Measurements from ENCODE around the gene LRFN4. TPM values are rescaled to one million over a fixed set of nuclear protein-coding genes. Genes with fewer than 3 reads are reported as not detected.

LRFN4 gene
- total and polyA plus RNA-seq, 2 of the 8 experiments (the other 6 are each of a cell fraction or from before 2014, with no cell fraction given), result 49.8 to 64.3 TPM

DNA sequence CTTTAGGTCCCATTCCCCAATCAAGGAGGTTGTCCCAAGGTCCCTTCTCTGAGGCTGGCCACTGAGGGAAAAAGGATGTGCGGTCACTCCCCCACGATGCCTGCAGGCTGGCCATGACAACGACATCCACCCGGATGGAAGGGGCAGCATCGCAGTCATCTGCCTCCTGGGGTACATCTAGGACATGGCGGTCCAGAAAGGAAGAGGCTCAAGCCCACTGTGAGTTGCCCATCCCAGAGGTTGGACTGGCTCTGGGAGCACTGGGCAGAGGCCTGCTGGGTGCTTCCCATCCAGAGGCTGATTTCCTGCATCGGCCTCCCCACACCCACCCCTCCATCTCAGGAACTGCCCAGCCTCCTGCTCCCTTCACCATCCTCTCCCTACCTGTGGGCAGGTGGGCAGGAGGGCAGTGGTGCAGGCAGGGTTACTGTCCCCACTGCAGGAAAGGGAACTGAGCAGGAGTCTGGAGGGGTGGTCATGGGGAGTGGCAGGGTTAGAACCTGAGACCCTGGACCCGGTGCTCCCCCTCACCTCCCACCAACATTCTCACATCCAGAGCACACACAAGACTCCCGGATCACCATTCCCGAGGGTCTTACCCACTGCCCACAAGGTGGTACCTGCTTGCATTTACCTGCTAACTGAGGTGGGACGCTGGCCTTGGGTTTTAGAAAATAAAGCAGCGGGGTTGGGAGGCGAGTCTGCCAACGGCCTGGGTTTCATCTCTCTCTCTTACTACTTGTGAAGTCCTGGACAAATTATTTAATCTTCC lies 9.2 kb upstream of the LRFN4 start:
- no peak overlapping the region for H3K14ac ChIP-seq (ENCODE audit: insufficient read length)
- H2BK12ac ChIP-seq (ENCODE audit: low read depth, low read length), result no peak overlapping the region
- 94% methylated on average over 14 of the region's 14 CpGs; no CpG with 5 or more reads in 1 of the 2 experiments for WGBS, 2 experiments (ENCODE audit: extremely low coverage in 1 of 2, insufficient coverage in 1 of 2, insufficient read length in 1 of 2, insufficient replicate concordance in 2 of 2, low coverage in 1 of 2, low lambda C conversion rate in 2 of 2, missing lambda C conversion rate in 1 of 2)
- peaks cover 4% of the 10 kb centered on the region; the same call in 1 of the 2 replicates for H3K23me2 ChIP-seq (ENCODE audit: low read depth, low read length)
- no peak overlapping the region for H4K8ac ChIP-seq (ENCODE audit: extremely low read depth, insufficient read depth, low read length)
- no peak overlapping the region for H3K4me3 ChIP-seq (ENCODE audit: extremely low read depth in 1 of 4, insufficient read depth in 2 of 4, low read depth in 3 of 4, low read length in 4 of 4)
- H3K27ac ChIP-seq (ENCODE audit: low read depth, low read length), result no peak overlapping the region
- no peak overlapping the region for H2BK5ac ChIP-seq (ENCODE audit: low read depth, low read length)
- H2BK120ac ChIP-seq (replicated peaks; ENCODE audit: low read depth, low read length), result no peak overlapping the region
- no peak overlapping the region for H2AK5ac ChIP-seq (ENCODE audit: low read depth, low read length)
- no peaks in the 10 kb centered on the region for H3K9me3 ChIP-seq (ENCODE audit: insufficient read depth in 2 of 2, low read depth in 1 of 2, low read length in 1 of 2)
- no peak overlapping the region for H3K23ac ChIP-seq (ENCODE audit: insufficient read length)
- no peak overlapping the region for H2BK20ac ChIP-seq (ENCODE audit: low read length)
- no peak overlapping the region for H4K91ac ChIP-seq (replicated peaks; ENCODE audit: insufficient read length, low read length)
- H3K18ac ChIP-seq (ENCODE audit: extremely low read depth, low read length), result no peak overlapping the region
- no peaks in the 10 kb centered on the region for H3K27me3 ChIP-seq (replicated peaks in 1 of 4; ENCODE audit: control insufficient read depth in 3 of 4, extremely low read depth in 1 of 4, insufficient read depth in 3 of 4, low read length in 3 of 4)
- DNase-seq (ENCODE audit: low read depth in 1 of 2, low spot score in 2 of 2) (no peak), FAIRE-seq (no peak)
- H3K56ac ChIP-seq (replicated peaks; ENCODE audit: insufficient read length, low read depth, low read length), result no peak overlapping the region
- no peak overlapping the region for H2AFZ ChIP-seq (ENCODE audit: low read length)
- no peak overlapping the region for H3K9ac ChIP-seq (replicated peaks in 1 of 4; ENCODE audit: extremely low read depth in 1 of 4, low read depth in 3 of 4, low read length in 3 of 4)
- H3K79me1 ChIP-seq (ENCODE audit: low read depth, low read length), result peaks cover 18% of the 10 kb centered on the region
- H3K36me3 ChIP-seq (ENCODE audit: control insufficient read depth in 2 of 4, insufficient read depth in 4 of 4, low read length in 3 of 4), result peaks cover 4 to 25% (median 14%) of the 10 kb centered on the region in 4 experiments; a peak in 7 of 8 replicates
- no peak overlapping the region for H2BK15ac ChIP-seq (ENCODE audit: low read length)
- H4K20me1 ChIP-seq (replicated peaks in 1 of 2; ENCODE audit: control insufficient read depth in 1 of 2, insufficient read depth in 2 of 2, low read length in 2 of 2), result peaks cover 4 to 10% of the 10 kb centered on the region in 2 experiments
- ChIA-PET CTCF (ENCODE audit: partially characterized antibody) (interaction anchor here (0.5 kb wide), 1 partner anchor 104 kb away, joined by 3 read pairs; no protein-coding TSS in a partner anchor), POLR2A (ENCODE audit: partially characterized antibody) (no interaction called here)
- H3K4me2 ChIP-seq (ENCODE audit: insufficient read depth in 1 of 2, low read depth in 2 of 2, low read length in 2 of 2), result no peak overlapping the region
- peaks cover 0 to 5% (median 2%) of the 10 kb centered on the region in 4 experiments; a peak in 3 of 7 replicates for H3K4me1 ChIP-seq (replicated peaks in 1 of 4; ENCODE audit: control insufficient read depth in 3 of 4, insufficient read depth in 4 of 4, low read length in 3 of 4)
- no peak overlapping the region for H4K5ac ChIP-seq (ENCODE audit: insufficient read length, low read depth, low read length)
- TF ChIP-seq RAD21 (IDR thresholded peaks at IDR 0.05 in 1 of 2, conservative IDR thresholded peaks at IDR 0.05 in 1 of 2; ENCODE audit: low read depth in 2 of 2, low read length in 2 of 2) (no peak), POLR2A (IDR thresholded peaks at IDR 0.05; ENCODE audit: control extremely low read depth in 1 of 2, low read depth in 2 of 2, low read length in 2 of 2) (peak in 1 of 2 experiments; percentile 22; a peak in 1 of 3 replicates), POLR2AphosphoS5 (IDR thresholded peaks at IDR 0.05; ENCODE audit: low read depth, low read length) (peak; percentile 54; the same call in 1 of the 2 replicates)
- peaks cover 0 to 17% of the 10 kb centered on the region in 2 experiments; a peak in 3 of 4 replicates for H3K79me2 ChIP-seq (ENCODE audit: control insufficient read depth in 1 of 2, insufficient read depth in 2 of 2, low read length in 2 of 2)
- no peak overlapping the region for H3K4ac ChIP-seq (replicated peaks; ENCODE audit: insufficient read length, low read depth, low read length)

Data from H1 (cell line).